HEK293 (cell line): Measurements from ENCODE around the gene PYGM.
A peak's percentile ranks its signal among the peaks of the same experiment; 100 is the strongest.

Source experiments
- ELK4 ChIP-seq: IDR thresholded peaks from 2 replicates; pipeline ENCODE4 v1.6.1; 2011; ENCODE audit warnings: mild to moderate bottlenecking, low read depth, low read length, borderline replicate concordance
- KLF1 ChIP-seq: fragments of 450-650 bp; formaldehyde crosslinking; IDR thresholded peaks from 2 replicates; pipeline ENCODE4 v1.5.1; 2016; ENCODE audit warnings: missing biosample characterization, missing genetic modification characterization
- KLF8 ChIP-seq: fragments of 450-650 bp; formaldehyde crosslinking; IDR thresholded peaks from 2 replicates; pipeline ENCODE4 v1.5.1; 2016; ENCODE audit warnings: missing biosample characterization, missing genetic modification characterization
- KLF9 ChIP-seq: fragments of 450-650 bp; formaldehyde crosslinking; IDR thresholded peaks from 2 replicates; pipeline ENCODE4 v1.5.1; 2016; ENCODE audit warnings: missing biosample characterization, missing genetic modification characterization, low read depth
- SCRT1 ChIP-seq: fragments of 450-650 bp; formaldehyde crosslinking; IDR thresholded peaks from 2 replicates; pipeline ENCODE4 v1.5.1; 2016; ENCODE audit warnings: missing biosample characterization, missing genetic modification characterization, borderline replicate concordance
- TCF7L2 ChIP-seq: IDR thresholded peaks from 2 replicates; pipeline ENCODE4 v1.6.1; 2011; ENCODE audit warnings: low read depth, mild to moderate bottlenecking, inconsistent platforms, low read length, moderate library complexity, borderline replicate concordance
- YY2 ChIP-seq: fragments of 450-650 bp; formaldehyde crosslinking; IDR thresholded peaks from 2 replicates; pipeline ENCODE4 v1.5.1; 2016; ENCODE audit warnings: missing biosample characterization, missing genetic modification characterization
- ZIC2 ChIP-seq: fragments of 450-650 bp; formaldehyde crosslinking; IDR thresholded peaks from 2 replicates; pipeline ENCODE4 v1.5.1; 2016; ENCODE audit warnings: missing biosample characterization, missing genetic modification characterization
- ZNF112 ChIP-seq: fragments of 450-650 bp; formaldehyde crosslinking; IDR thresholded peaks from 2 replicates; pipeline ENCODE4 v1.5.0; 2017; ENCODE audit warnings: missing biosample characterization, missing genetic modification characterization
- ZNF132 ChIP-seq: fragments of 450-650 bp; formaldehyde crosslinking; IDR thresholded peaks from 2 replicates; pipeline ENCODE4 v1.5.1; 2017; ENCODE audit warnings: missing biosample characterization, missing genetic modification characterization, borderline replicate concordance
- ZNF138 ChIP-seq: fragments of 450-650 bp; formaldehyde crosslinking; IDR thresholded peaks from 2 replicates; pipeline ENCODE4 v1.5.1; 2016; ENCODE audit warnings: missing biosample characterization, missing genetic modification characterization, borderline replicate concordance
- ZNF140 ChIP-seq: fragments of 450-650 bp; formaldehyde crosslinking; IDR thresholded peaks from 2 replicates; pipeline ENCODE4 v1.5.1; 2016; ENCODE audit warnings: missing biosample characterization, missing genetic modification characterization
- ZNF146 ChIP-seq: fragments of 450-650 bp; formaldehyde crosslinking; IDR thresholded peaks from 2 replicates; pipeline ENCODE4 v1.5.1; 2016; ENCODE audit warnings: missing biosample characterization, missing genetic modification characterization
- ZNF16 ChIP-seq: fragments of 450-650 bp; formaldehyde crosslinking; IDR thresholded peaks from 2 replicates; pipeline ENCODE4 v1.5.1; 2016; ENCODE audit warnings: low read depth, missing biosample characterization, missing genetic modification characterization
- ZNF174 ChIP-seq: fragments of 450-650 bp; formaldehyde crosslinking; IDR thresholded peaks from 2 replicates; pipeline ENCODE4 v1.5.0; 2017; ENCODE audit warnings: missing biosample characterization, mild to moderate bottlenecking, missing genetic modification characterization
- ZNF214 ChIP-seq: fragments of 450-650 bp; formaldehyde crosslinking; IDR thresholded peaks from 2 replicates; pipeline ENCODE4 v1.5.1; 2017; ENCODE audit warnings: missing biosample characterization, mild to moderate bottlenecking, missing genetic modification characterization, borderline replicate concordance
- ZNF266 ChIP-seq: fragments of 450-650 bp; formaldehyde crosslinking; IDR thresholded peaks from 2 replicates; pipeline ENCODE4 v1.5.1; 2016; ENCODE audit warnings: missing biosample characterization, missing genetic modification characterization, low read depth
- ZNF280D ChIP-seq: fragments of 450-650 bp; formaldehyde crosslinking; IDR thresholded peaks from 2 replicates; pipeline ENCODE4 v1.5.1; 2016; ENCODE audit warnings: missing biosample characterization, missing genetic modification characterization
- ZNF302 ChIP-seq: fragments of 450-650 bp; formaldehyde crosslinking; IDR thresholded peaks from 2 replicates; pipeline ENCODE4 v1.5.1; 2016; ENCODE audit warnings: missing biosample characterization, missing genetic modification characterization, low read depth
- ZNF341 ChIP-seq: fragments of 450-650 bp; formaldehyde crosslinking; IDR thresholded peaks from 2 replicates; pipeline ENCODE4; 2016; ENCODE audit warnings: low read depth, missing biosample characterization, missing genetic modification characterization
- ZNF37A ChIP-seq: fragments of 450-650 bp; IDR thresholded peaks from 2 replicates; pipeline ENCODE4 v1.5.1; 2018; ENCODE audit warnings: missing biosample characterization, missing genetic modification characterization
- ZNF488 ChIP-seq: fragments of 450-650 bp; formaldehyde crosslinking; IDR thresholded peaks from 2 replicates; pipeline ENCODE4 v1.5.1; 2016; ENCODE audit warnings: missing biosample characterization, missing genetic modification characterization
- ZNF521 ChIP-seq: fragments of 450-650 bp; formaldehyde crosslinking; IDR thresholded peaks from 2 replicates; pipeline ENCODE4 v1.5.1; 2017; ENCODE audit warnings: missing biosample characterization, mild to moderate bottlenecking, missing genetic modification characterization
- ZNF571 ChIP-seq: fragments of 450-650 bp; formaldehyde crosslinking; IDR thresholded peaks from 2 replicates; pipeline ENCODE4 v1.5.0; 2017; ENCODE audit warnings: missing biosample characterization, missing genetic modification characterization
- ZNF747 ChIP-seq: fragments of 450-650 bp; formaldehyde crosslinking; IDR thresholded peaks from 2 replicates; pipeline ENCODE4 v1.5.1; 2016; ENCODE audit warnings: missing biosample characterization, missing genetic modification characterization
- ZNF777 ChIP-seq: fragments of 450-650 bp; formaldehyde crosslinking; IDR thresholded peaks from 2 replicates; pipeline ENCODE4 v1.5.1; 2017; ENCODE audit warnings: missing biosample characterization, missing genetic modification characterization, borderline replicate concordance
- ZNF785 ChIP-seq: fragments of 450-650 bp; formaldehyde crosslinking; IDR thresholded peaks from 2 replicates; pipeline ENCODE4 v1.5.1; 2016; ENCODE audit warnings: missing biosample characterization, missing genetic modification characterization
- ZNF830 ChIP-seq: fragments of 450-650 bp; IDR thresholded peaks from 2 replicates; pipeline ENCODE4 v1.5.0; 2018; ENCODE audit warnings: missing biosample characterization, missing genetic modification characterization, low read depth, mild to moderate bottlenecking, moderate library complexity
- ZXDB ChIP-seq: fragments of 450-650 bp; formaldehyde crosslinking; IDR thresholded peaks from 2 replicates; pipeline ENCODE4 v1.5.1; 2016; ENCODE audit warnings: missing biosample characterization, missing genetic modification characterization
- TF ChIP-seq, protein P1 (sequence below): fragments of 450-650 bp; formaldehyde crosslinking; IDR thresholded peaks from 2 replicates; pipeline ENCODE4 v1.5.1; 2016; ENCODE audit warnings: missing biosample characterization, missing genetic modification characterization
- TF ChIP-seq, protein P2 (sequence below): fragments of 450-650 bp; formaldehyde crosslinking; IDR thresholded peaks from 2 replicates; pipeline ENCODE4 v1.5.1; 2016; ENCODE audit warnings: missing biosample characterization, missing genetic modification characterization

Gene PYGM

DNA sequence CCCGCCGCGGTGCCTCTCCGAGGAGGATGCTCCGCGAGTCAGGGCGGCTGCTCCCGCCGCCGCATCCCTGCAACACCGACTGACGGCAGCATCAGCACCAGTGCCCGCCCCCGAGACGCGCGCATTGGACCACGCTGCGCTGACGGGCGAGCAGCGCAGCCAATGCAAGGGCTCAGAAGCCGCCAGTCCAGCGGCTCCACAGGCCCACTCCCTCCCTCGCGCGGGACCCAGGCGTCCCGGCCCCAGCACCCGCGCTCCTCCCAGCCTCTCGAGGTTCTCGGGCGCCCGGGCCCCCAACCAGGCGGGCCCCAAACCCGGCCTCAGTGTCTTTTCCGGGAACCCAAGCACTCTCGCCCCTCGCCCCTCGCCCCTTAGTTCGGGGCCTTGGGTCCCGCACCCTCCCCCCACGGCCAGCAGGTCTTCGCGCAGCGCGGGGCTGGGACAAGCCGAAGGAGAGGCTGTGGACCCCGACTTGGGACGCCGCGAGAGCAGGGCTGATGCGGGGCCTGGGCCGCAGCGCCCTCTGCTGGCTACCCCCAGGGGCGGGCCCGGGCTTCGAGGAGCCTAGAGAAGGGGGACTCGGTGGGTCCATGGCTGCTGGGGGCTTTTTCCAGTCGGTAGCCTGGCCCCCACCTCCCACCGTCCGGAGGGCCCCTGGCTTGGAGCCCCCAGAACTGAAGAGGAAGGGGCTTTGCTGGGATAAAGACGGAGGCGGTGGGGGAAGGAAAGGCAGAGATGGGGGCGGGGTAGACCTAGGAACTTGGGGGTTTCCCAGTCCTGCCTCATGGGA lies 36.5 kb downstream of the PYGM start, which contains the start of gene NRXN2 (continued):
- TF ChIP-seq, protein P1, sequence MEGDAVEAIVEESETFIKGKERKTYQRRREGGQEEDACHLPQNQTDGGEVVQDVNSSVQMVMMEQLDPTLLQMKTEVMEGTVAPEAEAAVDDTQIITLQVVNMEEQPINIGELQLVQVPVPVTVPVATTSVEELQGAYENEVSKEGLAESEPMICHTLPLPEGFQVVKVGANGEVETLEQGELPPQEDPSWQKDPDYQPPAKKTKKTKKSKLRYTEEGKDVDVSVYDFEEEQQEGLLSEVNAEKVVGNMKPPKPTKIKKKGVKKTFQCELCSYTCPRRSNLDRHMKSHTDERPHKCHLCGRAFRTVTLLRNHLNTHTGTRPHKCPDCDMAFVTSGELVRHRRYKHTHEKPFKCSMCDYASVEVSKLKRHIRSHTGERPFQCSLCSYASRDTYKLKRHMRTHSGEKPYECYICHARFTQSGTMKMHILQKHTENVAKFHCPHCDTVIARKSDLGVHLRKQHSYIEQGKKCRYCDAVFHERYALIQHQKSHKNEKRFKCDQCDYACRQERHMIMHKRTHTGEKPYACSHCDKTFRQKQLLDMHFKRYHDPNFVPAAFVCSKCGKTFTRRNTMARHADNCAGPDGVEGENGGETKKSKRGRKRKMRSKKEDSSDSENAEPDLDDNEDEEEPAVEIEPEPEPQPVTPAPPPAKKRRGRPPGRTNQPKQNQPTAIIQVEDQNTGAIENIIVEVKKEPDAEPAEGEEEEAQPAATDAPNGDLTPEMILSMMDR = peak; percentile 91
- no peak for TF ChIP-seq ZNF112 (tag by site-specific recombination)
- no peak for TF ChIP-seq ZNF521
- TF ChIP-seq ZNF146 (tag by site-specific recombination) = no peak
- TF ChIP-seq ZNF280D (tag by site-specific recombination) = no peak
- 0 out of 2 replicates have a peak, but pooled peaks have one; percentile 55 for TF ChIP-seq KLF8
- TF ChIP-seq ZNF747 = no peak
- no peak for TF ChIP-seq ZNF830 (tag by site-specific recombination)
- TF ChIP-seq ZNF37A = no peak
- TF ChIP-seq ZNF132 (tag by site-specific recombination) = no peak
- no peak for TF ChIP-seq ZNF488 (tag by site-specific recombination)
- no peak for TF ChIP-seq ZNF266 (tag by site-specific recombination)
- TF ChIP-seq ELK4 = no peak
- no peak for TF ChIP-seq ZNF174 (tag by site-specific recombination)
- no peak for TF ChIP-seq ZIC2 (tag by site-specific recombination)
- TF ChIP-seq ZNF302 (tag by site-specific recombination) = no peak
- TF ChIP-seq SCRT1 (tag by site-specific recombination) = no peak
- TF ChIP-seq ZNF16 (tag by site-specific recombination) = no peak
- TF ChIP-seq TCF7L2 = no peak
- no peak for TF ChIP-seq ZNF138
- TF ChIP-seq ZNF341 (tag by site-specific recombination) = peak; percentile 43; the same call in 1 of the 2 replicates
- TF ChIP-seq YY2 = no peak
- TF ChIP-seq KLF1 (tag by site-specific recombination) = peak; percentile 44
- no peak for TF ChIP-seq ZNF571 (tag by site-specific recombination)
- no peak for TF ChIP-seq ZNF214 (tag by site-specific recombination)
- no peak for TF ChIP-seq ZNF785 (tag by site-specific recombination)
- TF ChIP-seq ZNF777 (tag by site-specific recombination) = peak; percentile 68; the same call in 1 of the 2 replicates
- no peak for TF ChIP-seq ZNF140 (tag by site-specific recombination)
- TF ChIP-seq, protein P2, sequence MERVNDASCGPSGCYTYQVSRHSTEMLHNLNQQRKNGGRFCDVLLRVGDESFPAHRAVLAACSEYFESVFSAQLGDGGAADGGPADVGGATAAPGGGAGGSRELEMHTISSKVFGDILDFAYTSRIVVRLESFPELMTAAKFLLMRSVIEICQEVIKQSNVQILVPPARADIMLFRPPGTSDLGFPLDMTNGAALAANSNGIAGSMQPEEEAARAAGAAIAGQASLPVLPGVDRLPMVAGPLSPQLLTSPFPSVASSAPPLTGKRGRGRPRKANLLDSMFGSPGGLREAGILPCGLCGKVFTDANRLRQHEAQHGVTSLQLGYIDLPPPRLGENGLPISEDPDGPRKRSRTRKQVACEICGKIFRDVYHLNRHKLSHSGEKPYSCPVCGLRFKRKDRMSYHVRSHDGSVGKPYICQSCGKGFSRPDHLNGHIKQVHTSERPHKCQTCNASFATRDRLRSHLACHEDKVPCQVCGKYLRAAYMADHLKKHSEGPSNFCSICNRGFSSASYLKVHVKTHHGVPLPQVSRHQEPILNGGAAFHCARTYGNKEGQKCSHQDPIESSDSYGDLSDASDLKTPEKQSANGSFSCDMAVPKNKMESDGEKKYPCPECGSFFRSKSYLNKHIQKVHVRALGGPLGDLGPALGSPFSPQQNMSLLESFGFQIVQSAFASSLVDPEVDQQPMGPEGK (tag by site-specific recombination) = peak; percentile 89
- TF ChIP-seq ZXDB (tag by site-specific recombination) = no peak; the same call in 1 of the 2 replicates
- TF ChIP-seq KLF9 (tag by site-specific recombination) = peak; percentile 49; the same call in 1 of the 2 replicates
